A673 (cell line): ENCODE data around the gene NOP56. TPM values are rescaled to one million over a fixed set of nuclear protein-coding genes. Genes with fewer than 3 reads are reported as not detected.

Experiments used
- BruUV-seq: library from RNA; stranded (reverse); fragments of 400-500 nt; replicated peaks from 2 replicates; lab custom pipeline; 2021; lab: Mats Ljungman, UMichigan
- CTCF ChIA-PET: fragments of 300-600 bp; sonication (Branson Sonifier 250); formaldehyde crosslinking; loops from one replicate; lab custom pipeline; 2022; ENCODE audit warnings: antibody characterized with exemption; lab: Charles Lee
- POLR2A ChIA-PET: fragments of 300-600 bp; sonication (Branson Sonifier 250); formaldehyde crosslinking; loops from one replicate; lab custom pipeline; 2022; ENCODE audit warnings: antibody characterized with exemption; ENCODE audit not compliant: low non-redundant PET; lab: Charles Lee
- DNase-seq: peaks from one replicate; pipeline ENCODE4 v3.0.0-alpha.2; 2015; ENCODE audit warnings: low spot score
- H3K27ac ChIP-seq: fragments of 200-600 bp; sonication (generic); 2 replicates; pipeline ENCODE4 v1.5.1; 2016; ENCODE audit warnings: mixed run types, low read depth, mild to moderate bottlenecking, mixed read lengths, antibody characterized with exemption, low read length; ENCODE audit not compliant: poor library complexity, severe bottlenecking
- H3K27me3 ChIP-seq: fragments of 200-600 bp; sonication (generic); replicated peaks from 2 replicates; pipeline ENCODE4 v1.6.1; 2017; ENCODE audit warnings: mixed run types, low read depth, mild to moderate bottlenecking, mixed read lengths, antibody characterized with exemption, low read length; ENCODE audit not compliant: insufficient read depth, poor library complexity
- H3K36me3 ChIP-seq: fragments of 200-600 bp; sonication (generic); 2 replicates; pipeline ENCODE4 v1.6.1; 2016; ENCODE audit warnings: mixed run types, mild to moderate bottlenecking, mixed read lengths, antibody characterized with exemption, low read length; ENCODE audit not compliant: insufficient read depth, poor library complexity, severe bottlenecking
- H3K4me1 ChIP-seq: fragments of 200-600 bp; sonication (generic); 2 replicates; pipeline ENCODE4 v1.6.1; 2017; ENCODE audit warnings: mixed run types, mild to moderate bottlenecking, mixed read lengths, antibody characterized with exemption, low read length; ENCODE audit not compliant: insufficient read depth, poor library complexity, severe bottlenecking
- H3K4me3 ChIP-seq: fragments of 200-600 bp; sonication (generic); 2 replicates; pipeline ENCODE4 v1.5.1; 2016; ENCODE audit warnings: low read depth, mixed run types, mild to moderate bottlenecking, mixed read lengths, low read length; ENCODE audit not compliant: poor library complexity, severe bottlenecking
- H3K9me3 ChIP-seq: fragments of 200-600 bp; sonication (generic); 2 replicates; pipeline ENCODE4 v1.6.1; 2016; ENCODE audit warnings: mixed run types, low read depth, mild to moderate bottlenecking, mixed read lengths, antibody characterized with exemption, low read length; ENCODE audit not compliant: poor library complexity, severe bottlenecking
- CTCF ChIP-seq: fragments of 300-800, 200-600 bp; sonication (generic); conservative IDR thresholded peaks from 2 replicates; pipeline ENCODE4 v1.5.1; 2017; ENCODE audit warnings: low read depth, mild to moderate bottlenecking, antibody characterized with exemption, low read length, moderate library complexity, mixed read lengths
- EZH2 ChIP-seq: fragments of 200-600 bp; sonication (generic); IDR thresholded peaks from 2 replicates; pipeline ENCODE4 v1.6.1; 2017; ENCODE audit warnings: borderline replicate concordance, low read depth, mild to moderate bottlenecking, mixed read lengths, antibody characterized with exemption, low read length; ENCODE audit not compliant: poor library complexity, severe bottlenecking
- intact Hi-C: fragments of 100-400 bp; cut with micrococcal nuclease; formaldehyde crosslinking; loops from one replicate; pipeline ENCODE4 v1.10.0; 2022; ENCODE audit not compliant: unreplicated experiment
- total RNA-seq: library from RNA; stranded (reverse); gene quantifications from 2 replicates; pipeline ENCODE4 v1.2.3, GENCODE V29; 2021

NOP56 gene
- total RNA-seq, 1 experiment from 2014 or later: 704 TPM

DNA sequence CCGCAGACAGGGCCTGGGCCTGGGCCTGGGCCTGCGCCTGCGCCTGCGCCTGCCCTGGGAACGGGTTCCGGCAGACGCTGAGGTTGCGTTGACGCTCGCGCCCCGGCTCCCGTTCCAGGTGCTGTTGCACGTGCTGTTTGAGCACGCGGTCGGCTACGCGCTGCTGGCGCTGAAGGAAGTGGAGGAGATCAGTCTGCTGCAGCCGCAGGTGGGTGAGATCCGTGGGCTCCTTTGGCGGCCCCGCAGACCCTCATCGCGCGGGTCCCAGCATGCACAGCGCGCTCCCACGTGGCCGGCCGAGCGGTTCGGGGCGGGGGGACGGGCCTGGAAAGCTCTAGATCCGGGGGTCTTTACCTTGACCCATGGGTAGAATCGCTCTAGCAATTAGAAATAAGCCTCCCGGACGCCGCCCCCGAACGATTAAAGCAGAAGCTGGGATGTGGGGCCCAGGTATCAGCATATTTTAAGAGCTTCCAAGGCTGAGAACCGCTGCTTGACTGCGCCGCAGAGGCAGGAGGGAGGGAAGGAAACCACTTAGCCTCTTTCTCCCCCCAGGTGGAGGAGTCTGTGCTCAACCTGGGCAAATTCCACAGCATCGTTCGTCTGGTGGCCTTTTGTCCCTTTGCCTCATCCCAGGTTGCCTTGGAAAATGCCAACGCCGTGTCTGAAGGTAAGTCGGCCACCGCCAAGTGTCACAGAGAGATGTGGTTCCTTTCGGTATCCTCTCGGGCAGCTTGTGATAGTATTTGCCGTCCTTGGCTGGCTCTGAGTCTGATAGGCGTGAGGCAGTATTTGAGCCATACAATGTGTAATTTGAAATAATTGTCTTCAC, 508 bp downstream of the NOP56 start:
- ChIA-PET CTCF (no interaction called here), POLR2A (interaction anchor here (1.1 kb wide), 1 partner anchor 11 kb away, joined by 4 read pairs; the partner anchor contains the start of gene IDH3B)
- TF ChIP-seq EZH2: no peak
- TF ChIP-seq CTCF: no peak
- Histone ChIP-seq H3K36me3 (peaks cover 51% of the 10 kb centered on the region), H3K4me1 (peaks cover 25% of the 10 kb centered on the region), H3K27ac (peak overlapping the region; percentile 90), H3K27me3 (no peaks in the 10 kb centered on the region), H3K9me3 (no peaks in the 10 kb centered on the region), H3K4me3 (peak overlapping the region; percentile 100)
- peak; percentile 60 for DNase-seq
- intact Hi-C loops: loop anchor here (2.0 kb wide), 2 partner anchors 128 to 182 kb away; partner anchors contain the start of gene SNRPB
- BruUV-seq: TSS peak; percentile 50

DNA sequence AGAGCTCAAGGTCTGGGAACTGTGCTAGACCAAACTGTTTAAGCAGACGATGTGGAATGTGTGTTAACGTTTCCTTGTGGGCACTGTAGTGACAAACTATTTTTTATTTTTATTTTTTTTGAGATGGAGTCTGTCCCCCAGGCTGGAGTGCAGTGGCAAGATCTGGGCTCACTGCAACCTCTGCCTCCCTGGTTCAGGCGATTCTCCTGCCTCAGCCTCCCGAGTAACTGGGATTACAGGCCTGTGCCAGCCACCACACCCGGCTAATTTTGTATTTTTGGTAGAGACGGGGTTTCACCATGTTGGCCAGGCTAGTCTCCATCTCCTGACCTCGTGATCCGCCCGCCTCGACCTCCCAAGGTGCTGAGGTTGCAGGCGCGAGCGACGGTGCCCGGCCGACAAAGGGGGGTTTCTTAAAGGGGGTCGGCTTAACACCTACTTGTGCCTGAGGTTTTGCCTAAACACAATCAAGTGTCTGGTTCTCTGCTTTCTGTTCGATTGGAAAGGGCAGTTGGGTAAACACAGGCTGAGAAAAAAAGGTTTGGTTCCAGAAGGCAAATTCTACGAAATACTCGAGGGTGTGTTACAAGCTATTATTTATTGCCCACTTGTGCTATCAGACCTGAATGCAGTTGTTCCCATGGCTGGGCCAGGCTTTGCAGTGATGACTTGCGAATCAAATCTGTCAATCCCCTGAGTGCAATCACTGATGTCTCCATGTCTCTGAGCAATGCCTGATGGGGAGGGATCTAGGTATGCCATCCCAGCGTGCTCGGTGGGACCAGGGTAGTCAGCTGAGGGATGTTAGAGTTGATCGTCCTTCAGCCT, 1.3 kb downstream of the NOP56 start:
- intact Hi-C loops: loop anchor here (2.0 kb wide), 2 partner anchors 129 to 183 kb away; partner anchors contain the start of gene SNRPB
- POLR2A ChIA-PET: no interaction called here
- CTCF ChIA-PET: no interaction called here
- no peak for DNase-seq
- Histone ChIP-seq H3K27ac (peak overlapping the region; percentile 90), H3K4me1 (peaks cover 25% of the 10 kb centered on the region), H3K9me3 (no peaks in the 10 kb centered on the region), H3K36me3 (peaks cover 59% of the 10 kb centered on the region), H3K4me3 (peak overlapping the region; percentile 100), H3K27me3 (no peaks in the 10 kb centered on the region)
- no TSS peak for BruUV-seq
- no peak for TF ChIP-seq CTCF
- no peak for TF ChIP-seq EZH2

GRCh38 chr20:2654384-2654822, 2.0 kb downstream of the NOP56 start:
- intact Hi-C loops: no loop called here
- TF ChIP-seq CTCF (no peak), EZH2 (no peak)
- no peaks in the 10 kb centered on the region for H3K9me3 ChIP-seq
- H3K36me3 ChIP-seq: peaks cover 65% of the 10 kb centered on the region
- POLR2A ChIA-PET: interaction anchor here (0.9 kb wide), 1 partner anchor 130 kb away, joined by 3 read pairs; no protein-coding TSS in a partner anchor
- CTCF ChIA-PET: no interaction called here
- H3K4me1 ChIP-seq: peaks cover 25% of the 10 kb centered on the region
- BruUV-seq: no TSS peak
- no peaks in the 10 kb centered on the region for H3K27me3 ChIP-seq
- H3K4me3 ChIP-seq: peak overlapping the region; percentile 100
- no peak for DNase-seq
- peak overlapping the region; percentile 90 for H3K27ac ChIP-seq
